Measurements from ENCODE around the gene TAS2R40.

- no peak for TF ChIP-seq POLR2AphosphoS5 (IDR thresholded peaks at IDR 0.05)
- TF ChIP-seq, protein P1, sequence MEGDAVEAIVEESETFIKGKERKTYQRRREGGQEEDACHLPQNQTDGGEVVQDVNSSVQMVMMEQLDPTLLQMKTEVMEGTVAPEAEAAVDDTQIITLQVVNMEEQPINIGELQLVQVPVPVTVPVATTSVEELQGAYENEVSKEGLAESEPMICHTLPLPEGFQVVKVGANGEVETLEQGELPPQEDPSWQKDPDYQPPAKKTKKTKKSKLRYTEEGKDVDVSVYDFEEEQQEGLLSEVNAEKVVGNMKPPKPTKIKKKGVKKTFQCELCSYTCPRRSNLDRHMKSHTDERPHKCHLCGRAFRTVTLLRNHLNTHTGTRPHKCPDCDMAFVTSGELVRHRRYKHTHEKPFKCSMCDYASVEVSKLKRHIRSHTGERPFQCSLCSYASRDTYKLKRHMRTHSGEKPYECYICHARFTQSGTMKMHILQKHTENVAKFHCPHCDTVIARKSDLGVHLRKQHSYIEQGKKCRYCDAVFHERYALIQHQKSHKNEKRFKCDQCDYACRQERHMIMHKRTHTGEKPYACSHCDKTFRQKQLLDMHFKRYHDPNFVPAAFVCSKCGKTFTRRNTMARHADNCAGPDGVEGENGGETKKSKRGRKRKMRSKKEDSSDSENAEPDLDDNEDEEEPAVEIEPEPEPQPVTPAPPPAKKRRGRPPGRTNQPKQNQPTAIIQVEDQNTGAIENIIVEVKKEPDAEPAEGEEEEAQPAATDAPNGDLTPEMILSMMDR (IDR thresholded peaks at IDR 0.05) = no peak
Observed at GRCh38 chr7:143183024-143183423, 38.8 kb upstream of the TAS2R40 start, which contains the start of gene TAS2R39.
